CD4-positive, alpha-beta T cell treated with Interferon gamma for 1 hour (primary cell): Measurements from ENCODE around the gene DEF6.
"Not testable (repeated sequence)": the region's sequence is repeated elsewhere in the genome, so short reads cannot be mapped to it uniquely, and the experiment has no call there.

Source experiments
- DNase-seq: peaks from one replicate; pipeline ENCODE4 v3.0.0-alpha.2; 2020

Gene DEF6

GRCh38 chr6:35280903-35281302, 16.7 kb upstream of the DEF6 start:
- DNase-seq = no peak

GRCh38 chr6:35282472-35282871, 15.1 kb upstream of the DEF6 start:
- no peak for DNase-seq

GRCh38 chr6:35283361-35283760, 14.3 kb upstream of the DEF6 start:
- no peak for DNase-seq

- no peak for DNase-seq
Observed at GRCh38 chr6:35287671-35288396, 9.8 kb upstream of the DEF6 start.

GRCh38 chr6:35288834-35289233, 8.8 kb upstream of the DEF6 start:
- no peak for DNase-seq

GRCh38 chr6:35291491-35291890, 6.1 kb upstream of the DEF6 start:
- DNase-seq = no peak

GRCh38 chr6:35292494-35292893, 5.1 kb upstream of the DEF6 start:
- DNase-seq = no peak

GRCh38 chr6:35293681-35294080, 3.9 kb upstream of the DEF6 start:
- no peak for DNase-seq

- peak; percentile 46 for DNase-seq
Observed at GRCh38 chr6:35294308-35294945, 3.2 kb upstream of the DEF6 start.

GRCh38 chr6:35295036-35295435, 2.6 kb upstream of the DEF6 start:
- DNase-seq = no peak

- DNase-seq = no peak
Observed at GRCh38 chr6:35295521-35296315, 1.9 kb upstream of the DEF6 start.

GRCh38 chr6:35296931-35297600, 552 bp upstream of the DEF6 start:
- DNase-seq = no peak

- no peak for DNase-seq
Observed at GRCh38 chr6:35298625-35299140, 1.1 kb downstream of the DEF6 start.

GRCh38 chr6:35299674-35300073, 2.1 kb downstream of the DEF6 start:
- DNase-seq = peak; percentile 62

GRCh38 chr6:35300848-35301247, 3.2 kb downstream of the DEF6 start:
- DNase-seq = peak; percentile 59

GRCh38 chr6:35302604-35303241, 5.1 kb downstream of the DEF6 start:
- DNase-seq = peak; percentile 84

- no peak for DNase-seq
Observed at GRCh38 chr6:35304299-35304698, 6.7 kb downstream of the DEF6 start.

GRCh38 chr6:35305117-35305516, 7.5 kb downstream of the DEF6 start:
- DNase-seq = no peak

- not testable (repeated sequence) for DNase-seq
Observed at GRCh38 chr6:35307138-35307537, 9.5 kb downstream of the DEF6 start.

GRCh38 chr6:35308543-35308942, 10.9 kb downstream of the DEF6 start:
- not testable (repeated sequence) for DNase-seq

- DNase-seq = no peak
Observed at GRCh38 chr6:35309611-35310264, 12.1 kb downstream of the DEF6 start.

- DNase-seq = no peak
Observed at GRCh38 chr6:35310265-35310831, 12.7 kb downstream of the DEF6 start.
